Natural killer cell treated with Interleukin-12 subunit alpha and Interleukin-12 subunit beta and Interleukin-15 and Interleukin-18, amount 100 ng/mL, for 72 hours (primary cell): Measurements from ENCODE around the gene STK32C. TPM values are rescaled to one million over a fixed set of nuclear protein-coding genes. Genes with fewer than 3 reads are reported as not detected.
"Not testable (repeated sequence)": the region's sequence is repeated elsewhere in the genome, so short reads cannot be mapped to it uniquely, and the experiment has no call there.

Source experiments
- ATAC-seq, 2 donors: fragments of 150-1000 bp; cut with Tn5 transposase in 1 of 2; sonication (Bioruptor Pico), chemical (Tn5 transposase) in 1 of 2; 2 replicates each; pipeline ENCODE4 v1.10.0; 2021
- DNase-seq: peaks from one replicate; pipeline ENCODE4 v3.0.0; 2022; ENCODE audit warnings: low spot score
- H3K27ac Mint-ChIP-seq, 2 donors: 1 replicate in 1 of 2; 2 replicates in 1 of 2; pipeline ENCODE4 v1.8.0; 2022; ENCODE audit warnings: mixed read lengths in 2 of 2, mild to moderate bottlenecking in 1 of 2, moderate library complexity in 1 of 2
- H3K27me3 Mint-ChIP-seq, 2 donors: 1 replicate in 1 of 2; 2 replicates in 1 of 2; pipeline ENCODE4 v1.8.0; 2022; ENCODE audit warnings: mixed read lengths in 2 of 2
- H3K36me3 Mint-ChIP-seq: one replicate; pipeline ENCODE4 v1.8.0; 2022; ENCODE audit warnings: mixed read lengths
- H3K4me1 Mint-ChIP-seq, 2 donors: 1 replicate in 1 of 2; 2 replicates in 1 of 2; pipeline ENCODE4 v1.8.0; 2022; ENCODE audit warnings: low read depth in 2 of 2, mixed read lengths in 2 of 2, mild to moderate bottlenecking in 1 of 2
- H3K4me3 Mint-ChIP-seq: one replicate; pipeline ENCODE4 v1.8.0; 2022; ENCODE audit warnings: mixed read lengths
- H3K9me3 Mint-ChIP-seq: 2 replicates; pipeline ENCODE4 v1.8.0; 2022; ENCODE audit warnings: mixed read lengths
- total RNA-seq, 2 donors: library from RNA; stranded (reverse); gene quantifications; one replicate each; pipeline ENCODE4 v1.2.3, GENCODE V29; 2022

STK32C gene
- total RNA-seq, 2 donors from 2014 or later = 29.2 to 34.6 TPM

- Mint-ChIP-seq H3K9me3 (no peaks in the 10 kb centered on the region), H3K4me3 (peak overlapping the region; percentile 66), H3K4me1 (peaks cover 35 to 40% of the 10 kb centered on the region in 2 donors), H3K27ac (peak overlapping the region; percentile 61 to 83), H3K36me3 (peaks cover 8% of the 10 kb centered on the region), H3K27me3 (no peaks in the 10 kb centered on the region)
- ATAC-seq = no peak
- DNase-seq = no peak
Measured at GRCh38 chr10:132320654-132321469, 13.1 kb upstream of the STK32C start.

GRCh38 chr10:132319853-132320653, 12.3 kb upstream of the STK32C start:
- ATAC-seq (peak; percentile 97), DNase-seq (peak; percentile 71)
- Mint-ChIP-seq H3K27ac (peak overlapping the region; percentile 61 to 83), H3K9me3 (no peaks in the 10 kb centered on the region), H3K4me3 (peak overlapping the region; percentile 66), H3K27me3 (no peaks in the 10 kb centered on the region), H3K4me1 (peaks cover 35 to 39% of the 10 kb centered on the region in 2 donors), H3K36me3 (peaks cover 7% of the 10 kb centered on the region)

- peaks cover 19 to 20% of the 10 kb centered on the region in 2 donors for H3K4me1 Mint-ChIP-seq
- not testable (repeated sequence) for H3K4me3 Mint-ChIP-seq, H3K27ac Mint-ChIP-seq, H3K9me3 Mint-ChIP-seq, DNase-seq, H3K27me3 Mint-ChIP-seq, H3K36me3 Mint-ChIP-seq, ATAC-seq
Measured at GRCh38 chr10:132317477-132317876, 9.7 kb upstream of the STK32C start.

- Mint-ChIP-seq H3K27ac (no peak overlapping the region), H3K9me3 (no peaks in the 10 kb centered on the region), H3K27me3 (peaks cover 0 to 5% of the 10 kb centered on the region in 2 donors), H3K4me1 (peaks cover 17 to 19% of the 10 kb centered on the region in 2 donors), H3K4me3 (no peak overlapping the region), H3K36me3 (no peaks in the 10 kb centered on the region)
- DNase-seq (no peak), ATAC-seq (no peak)
Measured at GRCh38 chr10:132316133-132316532, 8.4 kb upstream of the STK32C start.

- H3K36me3 Mint-ChIP-seq, H3K4me3 Mint-ChIP-seq, H3K4me1 Mint-ChIP-seq, H3K27me3 Mint-ChIP-seq, H3K27ac Mint-ChIP-seq, ATAC-seq, H3K9me3 Mint-ChIP-seq, DNase-seq: not testable (repeated sequence)
Measured at GRCh38 chr10:132314881-132315280, 7.1 kb upstream of the STK32C start.

GRCh38 chr10:132314336-132314735, 6.6 kb upstream of the STK32C start:
- Mint-ChIP-seq H3K27ac (no peak overlapping the region), H3K9me3 (no peaks in the 10 kb centered on the region), H3K36me3 (no peaks in the 10 kb centered on the region), H3K27me3 (peaks cover 0 to 5% of the 10 kb centered on the region in 2 donors), H3K4me3 (no peak overlapping the region), H3K4me1 (peaks cover 2 to 5% of the 10 kb centered on the region in 2 donors)
- ATAC-seq (no peak), DNase-seq (no peak)

- Mint-ChIP-seq H3K4me3 (no peak overlapping the region), H3K4me1 (peaks cover 0 to 3% of the 10 kb centered on the region in 2 donors), H3K9me3 (no peaks in the 10 kb centered on the region), H3K27me3 (peaks cover 0 to 5% of the 10 kb centered on the region in 2 donors), H3K27ac (no peak overlapping the region), H3K36me3 (no peaks in the 10 kb centered on the region)
- ATAC-seq (no peak), DNase-seq (no peak)
Measured at GRCh38 chr10:132313865-132314264, 6.1 kb upstream of the STK32C start.

- H3K4me3 Mint-ChIP-seq = no peak overlapping the region
- no peaks in the 10 kb centered on the region for H3K9me3 Mint-ChIP-seq
- peaks cover 0 to 5% of the 10 kb centered on the region in 2 donors for H3K27me3 Mint-ChIP-seq
Measured at GRCh38 chr10:132313305-132313704, 5.6 kb upstream of the STK32C start.

GRCh38 chr10:132311338-132311939, 3.7 kb upstream of the STK32C start:
- Mint-ChIP-seq H3K9me3 (no peaks in the 10 kb centered on the region), H3K27me3 (peaks cover 0 to 5% of the 10 kb centered on the region in 2 donors), H3K36me3 (no peaks in the 10 kb centered on the region), H3K27ac (no peak overlapping the region), H3K4me1 (peaks cover 0 to 9% of the 10 kb centered on the region in 2 donors), H3K4me3 (no peak overlapping the region)
- DNase-seq = no peak
- no peak for ATAC-seq

More at GRCh38 chr10:132313305-132313704, 5.6 kb upstream of the STK32C start:
- Mint-ChIP-seq H3K4me1 (peaks cover 0 to 3% of the 10 kb centered on the region in 2 donors), H3K27ac (no peak overlapping the region), H3K36me3 (no peaks in the 10 kb centered on the region)
- ATAC-seq = no peak
- no peak for DNase-seq

GRCh38 chr10:132310701-132311337, 3.1 kb upstream of the STK32C start:
- Mint-ChIP-seq H3K27ac (no peak overlapping the region), H3K27me3 (peaks cover 0 to 5% of the 10 kb centered on the region in 2 donors), H3K4me1 (peaks cover 5 to 14% of the 10 kb centered on the region in 2 donors), H3K36me3 (no peaks in the 10 kb centered on the region), H3K9me3 (no peaks in the 10 kb centered on the region), H3K4me3 (no peak overlapping the region)
- ATAC-seq (no peak), DNase-seq (no peak)

- no peaks in the 10 kb centered on the region for H3K36me3 Mint-ChIP-seq
- no peaks in the 10 kb centered on the region for H3K9me3 Mint-ChIP-seq
- no peak overlapping the region for H3K27ac Mint-ChIP-seq
- H3K27me3 Mint-ChIP-seq = peaks cover 0 to 5% of the 10 kb centered on the region in 2 donors
- H3K4me3 Mint-ChIP-seq = peak overlapping the region; percentile 56
- peaks cover 8 to 19% of the 10 kb centered on the region in 2 donors for H3K4me1 Mint-ChIP-seq
- DNase-seq (no peak), ATAC-seq (no peak)
Measured at GRCh38 chr10:132309879-132310591, 2.3 kb upstream of the STK32C start.

GRCh38 chr10:132309471-132309865, 1.7 kb upstream of the STK32C start:
- peaks cover 0 to 5% of the 10 kb centered on the region in 2 donors for H3K27me3 Mint-ChIP-seq
- ATAC-seq (no peak), DNase-seq (no peak)
- H3K4me3 Mint-ChIP-seq = peak overlapping the region; percentile 56
- H3K4me1 Mint-ChIP-seq = peaks cover 8 to 19% of the 10 kb centered on the region in 2 donors
- H3K36me3 Mint-ChIP-seq = no peaks in the 10 kb centered on the region
- no peak overlapping the region for H3K27ac Mint-ChIP-seq
- H3K9me3 Mint-ChIP-seq = no peaks in the 10 kb centered on the region
